Colon (tissue), 2 donors: ENCODE measurements around the gene GRB10.

ENCODE experiments used
- FAIRE-seq: peaks from 2 replicates; lab custom pipeline; 2012; peaks lifted over from hg19 to GRCh38; lab: Jason Lieb, UNC
- donor health status: control.
- donor health status: control.

The GRB10 gene

DNA sequence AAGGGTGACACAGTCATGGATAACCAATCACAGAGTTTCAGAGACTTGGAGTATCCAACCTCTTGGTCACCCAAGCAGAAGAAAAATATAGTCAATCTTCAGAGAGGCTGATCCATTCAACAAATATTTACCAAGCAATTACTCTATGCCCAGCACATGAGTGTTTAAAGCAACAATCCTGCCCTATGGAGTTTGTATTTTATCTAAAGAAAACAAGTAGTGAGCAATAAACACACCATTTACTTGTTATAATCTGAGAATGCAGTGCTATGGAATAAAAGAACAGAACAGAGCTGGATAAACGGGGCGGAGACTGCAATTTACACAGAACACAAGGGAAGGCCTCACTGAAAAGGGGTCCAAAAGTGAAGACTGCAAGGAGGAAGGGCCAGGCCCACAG, 63.8 kb downstream of the GRB10 start:
- FAIRE-seq = no peak

DNA sequence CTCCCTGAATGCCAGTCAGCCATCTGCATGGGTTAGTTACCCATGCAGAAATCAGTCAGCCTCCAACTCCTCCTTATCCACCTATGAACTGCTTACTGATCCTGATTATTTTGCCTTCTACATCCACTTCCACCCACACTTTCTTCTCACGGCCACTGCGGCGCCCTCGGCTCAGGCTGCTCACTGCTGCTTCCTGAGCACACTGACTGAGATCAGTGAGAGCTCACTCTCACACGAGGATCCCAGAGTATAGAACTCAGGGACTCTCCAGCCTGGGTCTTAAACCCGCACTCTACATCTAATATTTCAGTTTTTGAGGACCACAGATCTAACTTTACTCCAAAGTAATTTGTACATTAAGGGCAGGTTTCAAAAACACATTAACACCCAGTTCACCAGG, 64.4 kb downstream of the GRB10 start:
- no peak for FAIRE-seq

DNA sequence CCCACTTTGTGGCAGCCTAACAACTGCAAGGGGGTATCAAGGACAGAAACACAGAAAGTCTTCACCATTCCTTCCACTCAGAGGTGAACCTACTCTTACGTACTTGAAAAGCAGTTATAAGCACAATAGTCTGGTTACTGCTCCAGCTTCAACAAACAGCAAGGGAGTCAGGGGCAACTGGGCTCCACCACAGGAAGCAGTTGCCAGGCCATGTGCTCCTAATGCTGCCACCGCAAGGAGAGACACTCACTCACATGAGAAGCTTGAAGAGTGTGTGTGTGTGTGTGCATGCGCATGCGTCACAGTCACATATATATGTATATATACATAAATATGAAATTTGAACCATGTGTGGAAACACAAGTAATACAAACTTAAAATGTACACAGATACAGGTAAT, 65.5 kb downstream of the GRB10 start:
- no peak for FAIRE-seq

DNA sequence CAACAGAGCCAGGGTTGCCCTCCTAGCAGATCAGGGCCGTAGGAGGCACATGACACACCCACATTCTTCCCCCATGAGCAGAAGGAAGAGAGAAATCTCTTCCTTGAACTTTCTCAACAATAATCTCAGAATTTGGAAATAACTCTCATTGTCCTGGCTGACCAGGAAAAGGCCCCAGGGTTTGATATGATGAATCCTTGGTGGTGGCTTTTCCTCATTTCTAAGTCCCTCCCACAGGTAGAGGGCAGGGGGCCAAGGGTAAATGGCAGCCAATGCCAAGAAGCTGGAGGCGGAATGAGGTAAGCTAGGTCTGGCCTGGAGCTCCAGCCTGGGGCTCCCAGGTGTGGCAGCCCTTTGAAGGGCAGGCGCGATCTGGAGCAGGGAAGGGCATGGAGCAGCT, 67.8 kb downstream of the GRB10 start:
- no peak for FAIRE-seq

DNA sequence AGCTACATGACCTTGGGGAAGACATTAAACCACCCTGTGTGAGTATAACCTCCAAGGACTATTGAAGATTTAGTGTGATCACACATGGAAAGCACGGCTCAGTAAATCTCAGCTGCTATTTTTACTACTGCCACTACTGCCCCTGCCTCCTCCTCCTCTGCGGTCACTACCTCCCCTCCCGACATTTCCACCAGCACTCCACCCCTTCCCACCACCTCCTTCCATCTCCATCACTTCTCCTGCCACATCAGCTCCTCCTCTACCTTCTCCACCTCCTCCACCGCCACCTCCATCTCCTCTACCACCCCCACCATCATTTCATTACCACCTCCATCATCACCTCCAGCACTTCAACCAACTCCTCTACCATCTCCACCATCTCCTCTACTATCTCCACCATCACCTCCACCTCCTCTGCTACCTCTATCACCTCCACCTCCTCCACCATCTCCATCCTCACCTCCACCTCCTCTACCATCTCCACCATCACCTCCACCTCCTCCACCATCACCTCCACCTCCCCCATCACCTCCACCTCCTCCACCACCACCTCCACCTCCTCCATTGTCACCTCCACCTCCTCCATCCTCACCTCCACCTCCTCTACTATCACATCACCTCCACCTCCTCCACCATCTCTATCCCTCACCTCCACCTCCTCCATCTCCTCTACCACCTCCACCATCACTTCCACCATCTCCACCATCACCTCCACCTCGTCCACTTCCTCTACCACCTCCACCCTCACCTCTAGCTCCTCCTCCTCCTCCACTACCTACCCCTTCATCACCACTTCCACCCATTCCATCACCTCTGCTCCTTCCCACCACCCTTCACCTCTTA, 69.4 kb downstream of the GRB10 start:
- FAIRE-seq = no peak

DNA sequence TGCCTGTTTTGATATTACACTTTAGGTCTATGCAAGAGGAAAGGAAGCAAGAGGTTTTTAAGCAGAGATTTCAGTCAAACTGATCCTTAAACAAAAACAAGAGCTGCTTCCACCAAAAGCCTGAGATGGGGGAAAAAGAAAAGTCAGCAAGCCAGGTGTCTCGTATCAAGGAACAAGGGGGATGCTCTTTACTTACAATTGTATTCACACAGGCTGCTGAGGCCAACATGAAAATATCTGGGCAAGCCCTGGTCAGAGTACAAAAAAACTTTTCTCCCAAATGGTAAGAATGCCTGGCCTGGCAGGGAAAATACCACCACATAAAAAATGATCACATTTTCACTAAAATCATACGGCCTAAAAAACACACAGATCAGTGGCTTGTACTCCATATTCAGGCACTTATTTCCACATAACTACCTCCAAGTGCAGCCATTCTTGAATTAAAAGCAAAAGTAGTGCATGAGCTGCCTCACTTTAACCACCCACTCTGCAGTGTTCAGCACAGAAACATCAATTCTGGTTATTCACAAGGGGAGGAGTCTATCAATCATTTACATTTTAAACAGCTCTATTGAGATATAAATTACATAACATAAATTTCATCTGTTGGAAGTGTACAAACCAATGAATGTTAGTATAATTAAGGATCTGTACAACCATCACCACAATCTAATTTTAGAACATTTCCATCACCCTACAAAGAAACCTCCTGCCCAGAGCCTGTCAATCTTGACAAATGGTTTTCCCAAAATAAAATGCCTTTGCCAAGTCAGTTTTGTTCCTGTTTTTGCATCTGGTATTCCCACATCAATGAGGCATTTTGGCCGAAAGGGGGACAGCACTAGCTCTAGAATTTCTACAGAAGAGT, 70.2 kb downstream of the GRB10 start:
- no peak for FAIRE-seq

DNA sequence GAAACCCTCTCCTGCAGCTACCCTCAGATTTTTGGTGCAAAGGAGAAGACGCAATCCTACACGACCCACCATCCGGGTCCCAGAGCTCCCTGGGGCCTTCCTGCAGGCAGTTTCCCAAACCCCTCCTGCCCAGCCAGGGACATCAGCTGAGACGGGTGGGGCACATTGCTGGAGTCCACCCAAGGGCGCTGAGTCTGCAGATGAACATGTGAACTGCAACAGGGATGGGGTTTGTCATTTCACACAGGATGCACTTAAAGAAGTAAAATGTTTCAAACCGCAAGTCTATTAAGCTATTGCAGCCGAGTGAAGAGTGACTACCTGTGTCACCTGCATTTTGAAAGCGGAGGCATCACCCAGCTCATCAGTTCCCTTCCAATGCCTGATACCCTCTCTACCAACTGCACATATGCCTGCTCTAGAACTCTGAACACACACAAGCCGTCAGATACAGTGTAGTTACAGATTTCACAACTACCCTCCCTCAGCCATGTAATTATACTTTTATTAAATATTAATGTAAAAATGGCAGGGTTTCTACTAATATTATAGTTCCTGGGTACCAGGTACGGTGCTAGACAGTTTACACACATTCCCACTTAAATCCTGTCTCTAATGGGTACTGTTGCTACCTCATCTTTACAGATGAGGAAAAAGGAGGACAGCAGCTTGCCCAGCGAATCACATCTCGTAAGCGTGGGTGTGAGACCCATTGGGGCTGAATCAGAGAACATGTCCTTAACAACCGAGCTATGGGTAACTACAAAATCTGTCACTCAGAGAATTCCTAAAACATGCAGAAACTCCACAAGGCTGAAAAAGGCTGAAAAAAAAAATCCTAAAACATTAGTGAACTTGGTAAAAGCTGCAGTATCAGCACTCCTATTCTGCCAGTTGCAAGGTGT, 71.2 kb downstream of the GRB10 start:
- no peak for FAIRE-seq

DNA sequence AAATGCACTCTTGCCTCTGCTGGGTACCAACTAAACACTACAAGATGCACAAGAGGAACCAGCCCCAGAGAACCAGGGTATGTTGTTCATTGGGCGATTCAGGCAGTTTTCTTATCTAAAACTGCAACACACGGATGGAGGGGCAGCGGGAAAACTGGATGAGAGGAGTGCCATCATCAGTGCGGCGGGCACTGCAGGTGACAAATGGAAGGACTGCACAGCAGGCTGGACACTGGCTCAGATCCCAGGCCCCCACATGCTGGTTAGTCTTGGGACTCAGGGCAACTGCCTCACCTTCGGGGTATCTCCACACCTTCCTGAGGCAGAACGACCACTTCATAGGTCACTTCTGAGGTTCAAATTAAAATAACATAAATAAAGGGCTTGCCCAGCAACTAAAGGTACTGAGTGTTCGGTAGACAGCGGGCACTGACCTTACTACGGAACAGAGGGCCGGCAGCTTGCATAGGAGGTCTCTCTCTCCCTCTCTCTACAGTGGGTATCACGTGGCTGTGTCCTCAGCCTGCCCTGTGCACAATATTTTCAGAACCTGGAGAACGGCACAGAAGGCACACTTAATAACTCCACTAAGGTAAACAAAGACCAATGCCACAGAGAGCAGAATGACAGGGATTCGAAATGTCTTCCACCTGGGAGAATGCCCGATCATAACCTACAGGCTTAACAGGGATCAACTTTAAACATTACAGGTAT, 72.1 kb downstream of the GRB10 start:
- no peak for FAIRE-seq

DNA sequence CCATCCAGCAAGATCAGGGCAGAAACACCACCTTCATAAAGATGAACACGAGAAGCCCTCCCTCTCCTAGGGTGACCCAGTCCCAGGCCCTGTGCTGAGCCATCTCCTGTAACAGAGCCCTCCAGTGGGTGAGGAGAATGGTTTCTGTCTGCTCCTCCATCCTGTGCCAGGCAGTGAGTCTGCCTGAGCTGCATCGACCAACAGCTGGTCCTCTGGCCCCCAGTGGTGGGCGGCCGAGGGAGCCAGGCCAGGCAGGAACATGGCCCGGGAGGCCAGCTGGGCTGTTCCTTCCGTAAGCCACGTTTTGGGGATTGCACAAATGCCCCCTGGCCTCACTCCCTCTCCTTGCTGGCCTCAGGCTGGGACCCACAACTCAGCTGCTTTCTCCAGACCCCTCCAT, 73.5 kb downstream of the GRB10 start:
- no peak for FAIRE-seq

DNA sequence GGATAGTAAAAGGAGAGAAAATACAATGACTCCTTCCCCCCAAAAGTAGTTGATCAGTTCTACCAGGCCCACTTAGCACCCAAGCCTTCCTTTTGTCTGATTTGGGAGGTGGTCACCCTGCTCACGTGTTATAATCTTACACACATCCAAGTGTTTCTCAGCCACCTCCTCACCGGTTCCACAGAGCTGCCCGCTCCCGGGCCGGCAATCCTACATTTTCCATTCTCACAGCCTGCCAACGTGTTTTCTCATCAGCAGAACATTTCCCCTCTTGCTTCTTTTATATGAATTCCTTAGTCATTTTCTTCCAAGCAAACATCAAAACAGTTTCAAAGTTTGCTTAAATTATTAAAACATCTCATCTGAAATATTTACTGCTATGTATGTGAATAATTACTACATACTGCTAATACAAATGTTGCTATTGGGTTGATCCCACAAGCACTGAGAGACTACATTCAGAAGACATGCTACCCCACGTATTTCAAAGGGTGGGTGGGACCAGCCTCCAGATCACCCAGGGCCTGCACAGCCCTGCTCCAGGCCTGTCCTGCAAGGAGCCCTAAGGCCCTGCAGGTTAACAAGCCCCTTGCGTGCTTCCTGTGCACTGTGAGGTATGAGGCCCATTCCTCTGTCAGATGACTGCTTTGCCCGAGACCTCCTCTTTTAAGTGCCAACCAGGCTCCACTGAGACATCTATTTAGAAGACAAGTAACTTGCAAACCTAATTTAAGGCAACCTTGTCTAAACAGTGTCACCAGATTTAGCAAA, 75.3 kb downstream of the GRB10 start:
- no peak for FAIRE-seq

DNA sequence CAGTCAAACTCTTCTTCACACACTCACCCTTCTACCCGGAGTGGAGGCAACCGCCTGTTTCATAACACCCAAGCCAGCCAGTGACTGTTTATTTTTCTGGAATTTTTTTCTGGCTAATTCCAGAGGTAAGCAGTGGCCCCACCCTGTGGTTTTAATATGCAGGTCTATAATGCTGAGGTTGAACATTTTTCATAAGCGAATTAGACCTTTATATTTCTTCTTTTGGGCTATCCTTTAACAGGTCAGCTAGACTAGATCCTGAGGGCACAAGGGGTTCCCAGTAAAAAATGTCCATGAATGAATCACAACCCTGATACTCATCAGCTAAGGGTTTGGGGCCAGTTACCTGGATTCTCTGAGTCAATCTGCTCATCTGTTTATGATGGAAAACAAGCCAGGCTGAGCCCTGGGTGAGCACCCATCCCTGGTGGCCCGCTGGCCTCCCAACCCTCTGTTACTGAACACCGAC, 76.2 kb downstream of the GRB10 start:
- no peak for FAIRE-seq

DNA sequence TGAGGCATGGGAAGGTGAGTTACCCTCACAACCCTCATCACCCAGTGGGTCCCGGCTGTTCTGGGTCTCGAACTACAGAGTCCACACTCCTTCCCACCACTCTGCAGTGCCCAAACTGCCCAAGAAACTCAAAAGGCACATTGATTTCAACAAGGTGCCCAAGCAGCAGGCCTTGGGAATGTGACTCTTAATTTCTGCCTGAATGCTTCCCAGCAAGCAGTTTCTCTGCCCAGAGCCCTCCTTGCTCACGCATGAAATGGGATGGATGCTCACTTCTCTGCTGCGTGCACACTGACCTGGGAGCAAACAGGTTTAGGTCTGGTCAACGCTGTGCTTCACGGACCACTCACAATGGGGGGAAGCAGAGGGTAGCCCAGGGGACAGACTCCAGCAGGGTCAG, 77.9 kb downstream of the GRB10 start:
- FAIRE-seq = no peak

DNA sequence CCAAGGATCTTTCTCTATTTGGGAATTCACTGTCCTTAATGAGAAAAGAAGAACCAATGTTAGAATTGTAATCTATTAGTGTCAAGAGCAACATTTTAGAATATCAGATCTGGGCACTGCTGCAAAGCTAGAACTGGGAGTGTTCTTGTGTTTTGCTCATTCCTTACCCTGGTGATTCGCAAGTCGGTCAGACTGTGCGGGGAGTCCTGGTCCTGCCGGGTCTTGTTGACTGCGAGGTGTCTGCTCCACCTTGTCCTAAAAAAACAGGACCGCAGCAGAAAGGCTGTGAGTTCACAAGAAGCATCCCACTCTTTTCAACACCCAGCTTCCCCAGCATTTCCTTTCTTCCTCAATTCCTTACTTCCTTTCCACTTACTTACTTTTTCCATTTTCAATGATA, 79.0 kb downstream of the GRB10 start:
- FAIRE-seq = no peak

DNA sequence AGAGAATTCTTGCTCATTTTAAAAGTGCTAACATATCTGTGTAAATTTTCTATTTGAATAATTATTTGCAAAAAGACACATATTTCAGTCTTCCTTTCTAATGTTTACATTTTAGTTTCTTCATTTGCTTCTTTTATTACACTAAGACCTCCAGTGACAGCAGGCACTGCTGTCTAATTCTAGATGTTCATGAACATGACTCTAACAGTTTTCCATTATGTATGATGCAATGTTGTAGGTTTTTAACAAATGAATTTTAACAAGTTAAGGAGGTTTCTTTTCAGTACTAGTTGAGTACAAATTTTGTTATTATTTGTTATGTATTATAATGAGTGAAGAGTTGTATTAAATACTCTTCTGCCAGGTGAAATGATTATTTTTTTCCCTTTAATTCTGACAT, 83.6 kb downstream of the GRB10 start:
- no peak for FAIRE-seq

DNA sequence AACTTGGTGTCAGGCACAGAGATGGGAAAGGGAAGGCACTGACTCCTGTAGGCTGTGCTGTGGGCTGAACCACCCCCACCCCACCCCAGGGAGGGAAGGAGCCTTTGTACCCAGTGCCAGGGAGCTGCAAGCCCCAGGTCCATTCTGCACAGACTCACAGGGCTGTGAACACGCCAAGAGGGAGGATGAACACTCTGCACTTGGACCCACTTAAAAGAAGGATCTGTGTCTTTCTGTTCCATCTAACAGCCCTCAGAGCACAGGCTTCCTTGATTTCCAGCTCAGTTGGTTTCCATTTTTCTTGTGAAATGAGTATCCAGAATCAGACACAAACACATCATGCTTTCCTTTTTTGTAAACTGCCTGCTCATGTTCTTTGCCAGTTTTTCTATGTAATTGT, 84.9 kb downstream of the GRB10 start:
- no peak for FAIRE-seq

DNA sequence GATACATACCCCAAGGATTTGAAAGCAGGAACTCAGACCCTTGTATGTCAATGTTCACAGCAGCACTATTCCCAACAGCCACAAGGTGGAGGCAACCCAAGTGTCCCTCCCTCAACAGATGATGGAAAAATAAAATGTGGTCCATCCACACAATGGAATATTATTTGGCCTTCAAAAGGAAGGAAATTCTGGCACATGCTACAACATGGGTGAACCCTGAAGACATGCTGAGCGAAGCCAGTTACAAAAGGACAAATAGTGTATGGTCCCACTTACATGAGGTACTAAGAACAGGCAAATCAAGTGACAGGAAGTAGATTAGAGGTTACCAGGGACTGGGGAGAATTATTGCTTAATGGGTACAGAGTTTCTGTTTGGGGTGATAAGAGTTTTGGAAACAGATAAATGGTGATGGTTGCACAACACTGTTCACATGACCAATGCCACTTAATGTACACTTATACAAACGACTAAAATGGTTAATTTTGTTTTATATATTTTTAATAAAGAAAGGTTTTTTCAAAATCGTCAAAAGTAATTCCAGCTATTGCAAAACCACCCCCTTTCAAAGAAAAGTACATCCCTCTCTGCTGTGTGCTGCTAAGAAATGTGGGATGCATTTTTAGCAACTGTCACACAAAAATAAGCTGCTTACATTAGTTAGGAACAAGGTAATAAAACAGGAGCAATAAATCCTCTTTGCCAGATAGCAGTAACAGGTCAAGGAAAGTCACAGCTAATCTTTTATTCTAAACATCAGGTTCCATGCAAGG, 85.7 kb downstream of the GRB10 start:
- FAIRE-seq = no peak

DNA sequence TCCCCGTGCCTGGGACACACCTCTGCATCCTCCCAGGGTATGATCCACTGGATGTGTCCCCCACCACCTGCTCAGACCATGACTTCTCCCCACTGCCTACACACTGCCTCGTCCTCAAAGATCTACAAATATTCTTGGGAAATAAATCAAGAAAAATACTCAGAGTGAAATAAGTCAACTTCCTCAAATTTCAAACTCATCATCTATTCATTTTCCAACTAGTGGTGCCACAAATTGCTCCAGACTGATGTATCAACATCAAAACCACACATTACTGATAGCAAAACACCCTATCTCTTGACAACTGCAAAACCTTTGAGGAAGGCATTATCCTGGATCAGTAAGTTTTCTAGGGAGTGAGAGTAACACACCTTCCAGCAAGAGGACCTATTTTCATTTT, 87.7 kb downstream of the GRB10 start:
- no peak for FAIRE-seq

DNA sequence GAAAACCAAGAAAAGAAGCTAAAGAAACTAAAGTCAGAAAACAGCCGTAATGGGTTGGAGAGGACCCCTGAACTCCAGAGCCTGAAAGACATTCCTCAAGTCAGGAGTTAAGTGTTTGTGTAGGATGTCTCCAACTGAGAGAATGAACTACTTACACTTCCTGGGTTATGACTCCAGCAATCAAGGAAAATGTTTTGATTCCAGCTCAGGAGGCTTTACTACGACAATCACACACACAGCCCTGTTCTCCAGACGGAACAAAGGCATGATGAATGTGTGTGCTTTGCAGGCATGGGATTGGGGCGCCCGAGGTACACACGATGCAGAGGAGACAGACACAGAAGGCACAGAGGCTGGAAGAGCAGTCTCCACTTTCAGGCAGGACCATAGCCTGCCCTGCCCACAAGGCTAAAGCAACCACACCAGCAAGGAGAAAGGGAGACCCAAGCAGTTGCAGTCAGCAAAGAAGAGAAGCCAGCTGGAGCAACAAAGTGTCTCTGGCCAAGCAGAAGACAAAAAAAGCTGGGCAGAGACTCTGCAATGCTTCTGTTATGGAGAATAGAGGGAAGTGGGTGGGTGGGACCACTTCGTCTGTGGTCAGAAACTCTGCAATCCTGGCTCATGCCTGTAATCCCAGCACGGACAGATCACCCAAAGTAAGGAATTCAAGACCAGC, 89.1 kb downstream of the GRB10 start:
- no peak for FAIRE-seq

DNA sequence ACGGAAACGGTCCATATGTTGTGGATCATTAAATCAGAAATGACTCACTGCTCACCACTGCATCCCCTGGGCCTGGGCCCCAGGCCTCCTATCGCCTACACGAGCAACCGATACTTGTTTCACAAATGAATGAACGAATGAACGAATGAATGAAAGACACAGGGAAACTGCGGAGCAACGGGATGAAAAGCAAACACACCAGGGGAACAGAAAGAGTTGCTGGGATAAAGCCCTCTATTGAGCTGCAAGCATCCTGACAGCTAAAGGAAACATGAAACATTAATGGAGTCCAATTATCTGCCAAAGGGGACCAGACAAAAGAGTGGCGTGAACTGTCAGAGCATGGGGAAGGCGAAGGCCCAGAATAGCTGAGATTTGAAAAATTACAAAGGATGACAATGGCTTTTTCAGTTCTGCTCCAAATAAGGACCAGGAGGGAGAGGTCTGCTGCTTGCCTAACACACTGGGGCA, 92.1 kb downstream of the GRB10 start:
- no peak for FAIRE-seq
